ENCODE results near the gene CFI. TPM values are rescaled to one million over a fixed set of nuclear protein-coding genes. Genes with fewer than 3 reads are reported as not detected.

Gene CFI
- total RNA-seq, 1 donor from 2014 or later, result 54.8 TPM

- peaks cover 12% of the 10 kb centered on the region for H3K36me3 ChIP-seq
- no peak for TF ChIP-seq CTCF (IDR thresholded peaks at IDR 0.05)
- no peak overlapping the region for H3K27ac ChIP-seq
- no peaks in the 10 kb centered on the region for H3K27me3 ChIP-seq (ENCODE audit: low read depth)
- H3K9me3 ChIP-seq, result no peaks in the 10 kb centered on the region
- DNase-seq (no peak), ATAC-seq (no peak)
- intact Hi-C loops (cut with DNase I), result no loop called here
- H3K4me3 ChIP-seq, result no peak overlapping the region
- H3K4me1 ChIP-seq, result no peaks in the 10 kb centered on the region
Observed at GRCh38 chr4:109764376-109764775, 37.4 kb downstream of the CFI start.

- Histone ChIP-seq H3K27ac (no peak overlapping the region), H3K27me3 (ENCODE audit: low read depth) (no peaks in the 10 kb centered on the region), H3K36me3 (peaks cover 12% of the 10 kb centered on the region), H3K4me3 (no peak overlapping the region), H3K9me3 (no peaks in the 10 kb centered on the region), H3K4me1 (no peaks in the 10 kb centered on the region)
- intact Hi-C loops (cut with DNase I), result no loop called here
- DNase-seq, result no peak
- ATAC-seq, result no peak
- no peak for TF ChIP-seq CTCF (IDR thresholded peaks at IDR 0.05)
Observed at GRCh38 chr4:109760682-109761081, 41.1 kb downstream of the CFI start.

- TF ChIP-seq CTCF (IDR thresholded peaks at IDR 0.05), result no peak
- no peak overlapping the region for H3K4me3 ChIP-seq
- H3K27ac ChIP-seq, result no peak overlapping the region
- no peaks in the 10 kb centered on the region for H3K4me1 ChIP-seq
- ATAC-seq, result no peak
- peaks cover 4% of the 10 kb centered on the region for H3K36me3 ChIP-seq
- no peaks in the 10 kb centered on the region for H3K9me3 ChIP-seq
- no peak for DNase-seq
- H3K27me3 ChIP-seq (ENCODE audit: low read depth), result no peaks in the 10 kb centered on the region
- intact Hi-C loops (cut with DNase I), result no loop called here
Observed at GRCh38 chr4:109755656-109756055, 46.1 kb downstream of the CFI start.

GRCh38 chr4:109754093-109754857 lies 47.5 kb downstream of the CFI start:
- H3K36me3 ChIP-seq, result no peaks in the 10 kb centered on the region
- intact Hi-C loops (cut with DNase I), result no loop called here
- no peaks in the 10 kb centered on the region for H3K9me3 ChIP-seq
- no peak overlapping the region for H3K4me3 ChIP-seq
- TF ChIP-seq CTCF (IDR thresholded peaks at IDR 0.05), result no peak
- H3K4me1 ChIP-seq, result no peaks in the 10 kb centered on the region
- ATAC-seq, result no peak
- no peaks in the 10 kb centered on the region for H3K27me3 ChIP-seq (ENCODE audit: low read depth)
- no peak for DNase-seq
- no peak overlapping the region for H3K27ac ChIP-seq

- Histone ChIP-seq H3K9me3 (no peaks in the 10 kb centered on the region), H3K36me3 (peaks cover 4% of the 10 kb centered on the region), H3K27ac (no peak overlapping the region), H3K4me1 (no peaks in the 10 kb centered on the region), H3K27me3 (ENCODE audit: low read depth) (no peaks in the 10 kb centered on the region), H3K4me3 (no peak overlapping the region)
- ATAC-seq (no peak), DNase-seq (no peak)
- intact Hi-C loops (cut with DNase I), result no loop called here
- TF ChIP-seq CTCF (IDR thresholded peaks at IDR 0.05), result no peak
Observed at GRCh38 chr4:109752525-109752924, 49.3 kb downstream of the CFI start.

All from lower lobe of right lung (tissue), 2 donors.